ENCODE results near the gene MID1.

Gene MID1

GRCh38 chrX:10556405-10556804 lies 64.0 kb downstream of the MID1 start:
- TF ChIP-seq FOXP2 (optimal IDR thresholded peaks at IDR 0.05; ENCODE audit: borderline replicate concordance, extremely low read depth, extremely low read length, insufficient read depth) (no peak), POLR2AphosphoS5 (IDR thresholded peaks at IDR 0.05; ENCODE audit: low read depth, low read length) (no peak), SIN3A (IDR thresholded peaks at IDR 0.05; ENCODE audit: borderline replicate concordance, insufficient read depth, low read length) (no peak), REST (IDR thresholded peaks at IDR 0.05; ENCODE audit: insufficient read depth in 1 of 2, low read depth in 2 of 2, low read length in 2 of 2) (no peak), TAF1 (IDR thresholded peaks at IDR 0.05; ENCODE audit: borderline replicate concordance, insufficient read depth, low read length) (no peak)

GRCh38 chrX:10555846-10556245 lies 64.5 kb downstream of the MID1 start:
- no peak for TF ChIP-seq POLR2AphosphoS5 (IDR thresholded peaks at IDR 0.05; ENCODE audit: low read depth, low read length)
- TF ChIP-seq TAF1 (IDR thresholded peaks at IDR 0.05; ENCODE audit: borderline replicate concordance, insufficient read depth, low read length) = no peak
- no peak for TF ChIP-seq SIN3A (IDR thresholded peaks at IDR 0.05; ENCODE audit: borderline replicate concordance, insufficient read depth, low read length)
- no peak for TF ChIP-seq REST (IDR thresholded peaks at IDR 0.05; ENCODE audit: insufficient read depth in 1 of 2, low read depth in 2 of 2, low read length in 2 of 2)
- TF ChIP-seq FOXP2 (optimal IDR thresholded peaks at IDR 0.05; ENCODE audit: borderline replicate concordance, extremely low read depth, extremely low read length, insufficient read depth) = no peak

- TF ChIP-seq SIN3A (IDR thresholded peaks at IDR 0.05; ENCODE audit: borderline replicate concordance, insufficient read depth, low read length) (no peak; the same call in 1 of the 2 replicates), TAF1 (IDR thresholded peaks at IDR 0.05; ENCODE audit: borderline replicate concordance, insufficient read depth, low read length) (no peak), REST (IDR thresholded peaks at IDR 0.05; ENCODE audit: insufficient read depth in 1 of 2, low read depth in 2 of 2, low read length in 2 of 2) (no peak), FOXP2 (optimal IDR thresholded peaks at IDR 0.05; ENCODE audit: borderline replicate concordance, extremely low read depth, extremely low read length, insufficient read depth) (no peak), POLR2AphosphoS5 (IDR thresholded peaks at IDR 0.05; ENCODE audit: low read depth, low read length) (no peak)
Observed at GRCh38 chrX:10554612-10555270, 65.6 kb downstream of the MID1 start.

GRCh38 chrX:10549280-10549679 lies 71.1 kb downstream of the MID1 start:
- TF ChIP-seq FOXP2 (optimal IDR thresholded peaks at IDR 0.05; ENCODE audit: borderline replicate concordance, extremely low read depth, extremely low read length, insufficient read depth) (no peak), SIN3A (IDR thresholded peaks at IDR 0.05; ENCODE audit: borderline replicate concordance, insufficient read depth, low read length) (no peak), POLR2AphosphoS5 (IDR thresholded peaks at IDR 0.05; ENCODE audit: low read depth, low read length) (no peak), REST (IDR thresholded peaks at IDR 0.05; ENCODE audit: insufficient read depth in 1 of 2, low read depth in 2 of 2, low read length in 2 of 2) (no peak), TAF1 (IDR thresholded peaks at IDR 0.05; ENCODE audit: borderline replicate concordance, insufficient read depth, low read length) (no peak)

Data from PFSK-1 (cell line).